Karpas-422 (cell line): ENCODE measurements around the gene AP2A2. TPM values are rescaled to one million over a fixed set of nuclear protein-coding genes. Genes with fewer than 3 reads are reported as not detected.
"Not testable (repeated sequence)": the region's sequence is repeated elsewhere in the genome, so short reads cannot be mapped to it uniquely, and the experiment has no call there.

Experiments
- DNase-seq: peaks from one replicate; pipeline ENCODE4 v3.0.0-alpha.2; 2015
- H2AFZ ChIP-seq: fragments of 200-600 bp; sonication (generic); 2 replicates; pipeline ENCODE4 v1.6.1; 2014; ENCODE audit warnings: antibody characterized with exemption, low read length, mixed read lengths
- H3K27ac ChIP-seq: fragments of 200-600 bp; sonication (generic); 2 replicates; pipeline ENCODE4 v1.5.1; 2014; ENCODE audit warnings: mild to moderate bottlenecking, low read length, moderate library complexity
- H3K27me3 ChIP-seq: fragments of 200-600 bp; sonication (generic); 2 replicates; pipeline ENCODE4 v1.6.1; 2014; ENCODE audit warnings: low read length, mixed read lengths
- H3K36me3 ChIP-seq: fragments of 200-600 bp; sonication (generic); 2 replicates; pipeline ENCODE4 v1.6.1; 2014; ENCODE audit warnings: low read length, mixed read lengths; ENCODE audit not compliant: insufficient read depth
- H3K4me1 ChIP-seq: fragments of 200-600 bp; sonication (generic); 2 replicates; pipeline ENCODE4 v1.6.1; 2014; ENCODE audit warnings: mild to moderate bottlenecking, low read length, mixed read lengths
- H3K4me2 ChIP-seq: fragments of 200-600 bp; sonication (generic); 2 replicates; pipeline ENCODE4 v1.6.1; 2014; ENCODE audit warnings: low read length, low read depth, mild to moderate bottlenecking; ENCODE audit not compliant: poor library complexity, severe bottlenecking
- H3K4me3 ChIP-seq: fragments of 200-600 bp; sonication (generic); 2 replicates; pipeline ENCODE4 v1.5.1; 2014; ENCODE audit warnings: mild to moderate bottlenecking, antibody characterized with exemption, low read length, mixed read lengths
- H3K79me2 ChIP-seq: fragments of 200-600 bp; sonication (generic); 2 replicates; pipeline ENCODE4 v1.6.1; 2014; ENCODE audit warnings: mild to moderate bottlenecking, low read length, mixed read lengths
- H3K9ac ChIP-seq: fragments of 200-600 bp; sonication (generic); 2 replicates; pipeline ENCODE4 v1.6.0; 2014; ENCODE audit warnings: low read length
- H3K9me2 ChIP-seq: fragments of 200-600 bp; sonication (generic), shearing (Covaris generic); replicated peaks from 2 replicates; pipeline ENCODE4 v1.6.0; 2014; ENCODE audit warnings: mild to moderate bottlenecking, low read length, moderate library complexity; ENCODE audit not compliant: insufficient read depth
- H3K9me3 ChIP-seq: fragments of 300-700, 200-600 bp; sonication (generic); 2 replicates; pipeline ENCODE4 v1.6.1; 2014; ENCODE audit warnings: low read length, mixed read lengths
- H4K20me1 ChIP-seq: fragments of 200-600 bp; sonication (generic); 2 replicates; pipeline ENCODE4 v1.6.1; 2014; ENCODE audit warnings: mild to moderate bottlenecking, antibody characterized with exemption, low read length, low read depth; ENCODE audit not compliant: insufficient read depth
- total RNA-seq: library from RNA; depleted of rRNA; stranded (reverse); fragments of >200 nt; shearing (Covaris generic); gene quantifications from 2 replicates; pipeline ENCODE4 v1.2.3, GENCODE V29; 2014; ENCODE audit warnings: low replicate concordance

The AP2A2 gene
- total RNA-seq, 1 experiment from 2014 or later: 34.6 TPM

GRCh38 chr11:972523-973211 is 47.0 kb downstream of the AP2A2 start:
- no peak overlapping the region for H3K9ac ChIP-seq
- H3K27me3 ChIP-seq: no peaks in the 10 kb centered on the region
- H3K4me1 ChIP-seq: no peaks in the 10 kb centered on the region
- peaks cover 1% of the 10 kb centered on the region; the same call in 1 of the 2 replicates for H3K79me2 ChIP-seq
- no peaks in the 10 kb centered on the region for H3K36me3 ChIP-seq
- H3K9me3 ChIP-seq: no peaks in the 10 kb centered on the region
- no peaks in the 10 kb centered on the region for H3K9me2 ChIP-seq
- no peak overlapping the region for H2AFZ ChIP-seq
- no peak overlapping the region for H3K4me3 ChIP-seq
- H3K4me2 ChIP-seq: no peak overlapping the region
- no peak for DNase-seq
- H3K27ac ChIP-seq: no peak overlapping the region
- no peaks in the 10 kb centered on the region; the same call in 1 of the 2 replicates for H4K20me1 ChIP-seq

GRCh38 chr11:973237-973636 is 47.6 kb downstream of the AP2A2 start:
- no peak for DNase-seq
- no peak overlapping the region for H3K9ac ChIP-seq
- H3K4me1 ChIP-seq: no peaks in the 10 kb centered on the region
- H2AFZ ChIP-seq: no peak overlapping the region
- H3K27ac ChIP-seq: no peak overlapping the region
- no peak overlapping the region for H3K4me2 ChIP-seq
- H3K9me2 ChIP-seq: no peaks in the 10 kb centered on the region
- no peaks in the 10 kb centered on the region for H3K27me3 ChIP-seq
- no peaks in the 10 kb centered on the region; the same call in 1 of the 2 replicates for H3K79me2 ChIP-seq
- H4K20me1 ChIP-seq: no peaks in the 10 kb centered on the region; the same call in 1 of the 2 replicates
- no peaks in the 10 kb centered on the region for H3K36me3 ChIP-seq
- no peak overlapping the region for H3K4me3 ChIP-seq
- no peaks in the 10 kb centered on the region for H3K9me3 ChIP-seq

- H3K9me3 ChIP-seq, DNase-seq, H3K36me3 ChIP-seq: not testable (repeated sequence)
These were observed 49.7 kb downstream of the AP2A2 start for GRCh38 chr11:975376-975775.

GRCh38 chr11:975827-976226 is 50.2 kb downstream of the AP2A2 start:
- Histone ChIP-seq H3K36me3 (no peaks in the 10 kb centered on the region), H3K9me2 (no peaks in the 10 kb centered on the region), H3K4me3 (no peak overlapping the region), H4K20me1 (no peaks in the 10 kb centered on the region), H3K79me2 (no peaks in the 10 kb centered on the region; the same call in 1 of the 2 replicates), H3K9ac (no peak overlapping the region), H3K27me3 (no peaks in the 10 kb centered on the region), H3K9me3 (no peaks in the 10 kb centered on the region), H3K4me2 (no peak overlapping the region), H2AFZ (no peak overlapping the region), H3K27ac (no peak overlapping the region), H3K4me1 (no peaks in the 10 kb centered on the region)
- peak; percentile 71 for DNase-seq

More at GRCh38 chr11:975376-975775, 49.7 kb downstream of the AP2A2 start:
- H3K4me1 ChIP-seq, H3K27ac ChIP-seq, H3K9me2 ChIP-seq, H4K20me1 ChIP-seq, H3K27me3 ChIP-seq, H3K4me3 ChIP-seq, H2AFZ ChIP-seq, H3K9ac ChIP-seq, H3K4me2 ChIP-seq, H3K79me2 ChIP-seq: not testable (repeated sequence)

- H3K9me3 ChIP-seq: no peaks in the 10 kb centered on the region
- H3K4me3 ChIP-seq: no peak overlapping the region
- no peaks in the 10 kb centered on the region; the same call in 1 of the 2 replicates for H3K79me2 ChIP-seq
- no peak overlapping the region for H3K4me2 ChIP-seq
- H3K9ac ChIP-seq: no peak overlapping the region
- no peaks in the 10 kb centered on the region for H3K9me2 ChIP-seq
- no peaks in the 10 kb centered on the region for H3K27me3 ChIP-seq
- no peaks in the 10 kb centered on the region; the same call in 1 of the 2 replicates for H3K36me3 ChIP-seq
- no peaks in the 10 kb centered on the region for H4K20me1 ChIP-seq
- DNase-seq: no peak
- no peaks in the 10 kb centered on the region for H3K4me1 ChIP-seq
- no peak overlapping the region for H3K27ac ChIP-seq
- H2AFZ ChIP-seq: no peak overlapping the region
These were observed 50.9 kb downstream of the AP2A2 start for GRCh38 chr11:976431-977160.

- Histone ChIP-seq H3K79me2 (no peaks in the 10 kb centered on the region), H3K4me3 (no peak overlapping the region), H3K36me3 (no peaks in the 10 kb centered on the region; the same call in 1 of the 2 replicates), H3K9ac (no peak overlapping the region), H3K4me2 (no peak overlapping the region), H3K27ac (no peak overlapping the region), H4K20me1 (no peaks in the 10 kb centered on the region), H2AFZ (no peak overlapping the region), H3K4me1 (no peaks in the 10 kb centered on the region), H3K9me2 (no peaks in the 10 kb centered on the region), H3K9me3 (no peaks in the 10 kb centered on the region), H3K27me3 (no peaks in the 10 kb centered on the region)
- DNase-seq: no peak
These were observed 52.4 kb downstream of the AP2A2 start for GRCh38 chr11:977830-978720.

GRCh38 chr11:978781-979180 is 53.1 kb downstream of the AP2A2 start:
- Histone ChIP-seq H3K4me3 (no peak overlapping the region), H3K9me2 (no peaks in the 10 kb centered on the region), H2AFZ (no peak overlapping the region), H3K36me3 (no peaks in the 10 kb centered on the region; the same call in 1 of the 2 replicates), H3K9me3 (no peaks in the 10 kb centered on the region), H3K4me1 (no peaks in the 10 kb centered on the region), H3K9ac (no peak overlapping the region), H3K4me2 (no peak overlapping the region), H3K27ac (no peak overlapping the region), H4K20me1 (no peaks in the 10 kb centered on the region), H3K79me2 (no peaks in the 10 kb centered on the region), H3K27me3 (no peaks in the 10 kb centered on the region)
- no peak for DNase-seq
